GM21381 (cell line): ENCODE results near the gene SOX14.

Source experiments
- ATAC-seq: cut with Tn5 transposase; IDR thresholded peaks from one replicate; pipeline ENCODE4 v1.9.1; 2021; ENCODE audit warnings: mild to moderate bottlenecking, moderate library complexity; ENCODE audit not compliant: unreplicated experiment

The SOX14 gene

GRCh38 chr3:137764001-137764433 lies at the start of gene SOX14:
TSS of gene SOX14 (plus strand) at chr3:137764315. CDS start at chr3:137764785, 470 bp downstream.
- no peak for ATAC-seq

GRCh38 chr3:137714551-137714950 lies 49.6 kb upstream of the SOX14 start:
- no peak for ATAC-seq

- no peak for ATAC-seq
Observed at GRCh38 chr3:137724240-137724639, 39.9 kb upstream of the SOX14 start.

GRCh38 chr3:137737208-137737607 lies 26.9 kb upstream of the SOX14 start:
- ATAC-seq: no peak

GRCh38 chr3:137738710-137739109 lies 25.4 kb upstream of the SOX14 start:
- no peak for ATAC-seq

- no peak for ATAC-seq
Observed at GRCh38 chr3:137743608-137744007, 20.5 kb upstream of the SOX14 start.

GRCh38 chr3:137746808-137747207 lies 17.3 kb upstream of the SOX14 start:
- no peak for ATAC-seq

GRCh38 chr3:137759505-137759904 lies 4.6 kb upstream of the SOX14 start:
- no peak for ATAC-seq

- no peak for ATAC-seq
Observed at GRCh38 chr3:137760341-137761098, 3.6 kb upstream of the SOX14 start.

- ATAC-seq: no peak
Observed at GRCh38 chr3:137761099-137761562, 3.0 kb upstream of the SOX14 start.

GRCh38 chr3:137761563-137762503 lies 2.3 kb upstream of the SOX14 start:
- no peak for ATAC-seq

- ATAC-seq: no peak
Observed at GRCh38 chr3:137762674-137763593, 1.2 kb upstream of the SOX14 start.

GRCh38 chr3:137763594-137763938 lies 549 bp upstream of the SOX14 start:
- ATAC-seq: no peak

GRCh38 chr3:137764563-137765309 lies 621 bp downstream of the SOX14 start:
- no peak for ATAC-seq

- ATAC-seq: no peak
Observed at GRCh38 chr3:137765310-137766033, 1.4 kb downstream of the SOX14 start.

- no peak for ATAC-seq
Observed at GRCh38 chr3:137766041-137766875, 2.1 kb downstream of the SOX14 start.

- ATAC-seq: no peak
Observed at GRCh38 chr3:137766876-137767537, 2.9 kb downstream of the SOX14 start.
